T-helper 22 cell (primary cell): Measurements from ENCODE around the gene CRABP1.

Source experiments
- DNase-seq: peaks from one replicate; pipeline ENCODE4 v3.0.0-alpha.2; 2020; ENCODE audit warnings: low read depth

CRABP1 gene

DNA sequence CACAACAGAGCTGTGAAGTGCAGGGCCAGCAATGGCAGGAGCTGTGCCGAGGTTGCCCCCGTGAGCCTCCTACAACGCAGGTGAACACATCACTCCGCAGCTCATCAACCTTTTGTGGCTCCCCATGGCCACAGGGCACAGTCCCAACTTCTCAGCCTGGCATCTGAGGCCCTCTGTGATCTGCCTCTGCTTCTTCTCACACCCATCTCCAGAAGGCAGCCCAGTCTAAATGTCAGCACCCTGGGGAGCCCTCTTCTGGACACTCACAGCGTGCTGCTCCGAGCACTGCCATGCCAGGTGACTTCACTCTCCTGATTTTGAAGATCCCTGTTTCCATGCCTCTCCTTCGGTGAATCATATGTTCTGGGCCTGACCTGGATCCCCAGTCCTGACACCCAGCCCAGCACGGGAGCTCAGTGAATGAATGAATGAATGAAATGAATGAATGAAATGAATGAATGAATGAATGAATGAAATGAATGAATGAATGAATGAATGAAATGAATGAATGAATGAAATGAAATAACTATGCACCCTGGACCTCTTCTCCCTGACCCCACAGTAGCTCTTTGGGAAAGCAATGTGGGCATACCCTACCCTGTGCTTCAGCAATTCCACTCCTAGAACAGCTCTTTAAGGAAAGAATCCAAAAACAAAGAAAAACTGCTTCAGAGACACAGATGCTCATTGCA is 22.9 kb upstream of the CRABP1 start:
- no peak for DNase-seq

- DNase-seq = no peak
Measured at GRCh38 chr15:78319588-78319987, 20.6 kb upstream of the CRABP1 start.

DNA sequence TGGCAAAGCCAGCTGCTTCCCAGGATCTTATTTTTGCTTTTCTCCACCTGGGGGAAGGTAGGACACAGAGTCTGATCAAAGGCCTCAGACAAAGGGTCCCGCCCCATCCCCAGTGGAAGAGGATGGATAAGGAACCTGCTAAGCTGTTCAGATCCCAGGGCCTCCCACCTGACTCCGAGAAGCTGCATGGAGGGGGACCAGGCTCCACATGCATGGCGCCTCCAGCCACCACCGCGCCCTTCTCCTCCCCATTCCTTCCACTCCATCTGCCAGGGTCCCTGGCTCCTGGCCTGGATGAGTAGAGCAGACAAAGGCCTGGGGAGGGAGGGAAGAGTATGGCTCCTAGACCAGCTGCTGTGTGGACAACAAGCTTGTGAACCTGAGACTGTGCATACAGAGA is 20.0 kb upstream of the CRABP1 start:
- DNase-seq = no peak

DNA sequence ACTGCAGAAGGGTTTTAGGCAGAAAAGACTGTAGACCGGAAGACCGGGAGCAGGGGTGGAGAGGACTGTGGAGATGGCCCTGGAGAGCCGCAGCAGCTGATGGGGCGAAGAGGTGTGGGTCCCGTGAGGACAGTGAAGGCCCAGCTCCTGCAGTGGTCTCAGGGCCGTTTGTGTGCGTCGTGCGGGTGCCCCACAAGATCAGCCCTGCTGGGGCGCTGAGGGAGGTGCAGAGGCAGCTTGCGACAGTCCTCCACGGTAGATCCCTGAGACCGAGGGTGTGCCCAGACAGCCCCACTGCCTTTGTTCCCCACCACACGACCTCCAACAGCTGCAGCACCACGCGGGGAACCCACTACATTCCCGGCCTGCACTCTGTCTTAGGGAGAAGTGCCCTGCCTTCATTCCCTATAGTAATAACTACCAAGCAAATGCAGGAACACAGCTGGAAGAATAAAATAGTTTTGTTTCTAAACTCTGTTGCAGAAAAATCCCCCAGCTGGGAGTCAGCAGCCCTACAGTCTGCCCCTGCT is 19.0 kb upstream of the CRABP1 start:
- DNase-seq = no peak

- DNase-seq = no peak
Measured at GRCh38 chr15:78321786-78322185, 18.4 kb upstream of the CRABP1 start.

GRCh38 chr15:78322243-78322642 is 17.9 kb upstream of the CRABP1 start:
- no peak for DNase-seq

DNA sequence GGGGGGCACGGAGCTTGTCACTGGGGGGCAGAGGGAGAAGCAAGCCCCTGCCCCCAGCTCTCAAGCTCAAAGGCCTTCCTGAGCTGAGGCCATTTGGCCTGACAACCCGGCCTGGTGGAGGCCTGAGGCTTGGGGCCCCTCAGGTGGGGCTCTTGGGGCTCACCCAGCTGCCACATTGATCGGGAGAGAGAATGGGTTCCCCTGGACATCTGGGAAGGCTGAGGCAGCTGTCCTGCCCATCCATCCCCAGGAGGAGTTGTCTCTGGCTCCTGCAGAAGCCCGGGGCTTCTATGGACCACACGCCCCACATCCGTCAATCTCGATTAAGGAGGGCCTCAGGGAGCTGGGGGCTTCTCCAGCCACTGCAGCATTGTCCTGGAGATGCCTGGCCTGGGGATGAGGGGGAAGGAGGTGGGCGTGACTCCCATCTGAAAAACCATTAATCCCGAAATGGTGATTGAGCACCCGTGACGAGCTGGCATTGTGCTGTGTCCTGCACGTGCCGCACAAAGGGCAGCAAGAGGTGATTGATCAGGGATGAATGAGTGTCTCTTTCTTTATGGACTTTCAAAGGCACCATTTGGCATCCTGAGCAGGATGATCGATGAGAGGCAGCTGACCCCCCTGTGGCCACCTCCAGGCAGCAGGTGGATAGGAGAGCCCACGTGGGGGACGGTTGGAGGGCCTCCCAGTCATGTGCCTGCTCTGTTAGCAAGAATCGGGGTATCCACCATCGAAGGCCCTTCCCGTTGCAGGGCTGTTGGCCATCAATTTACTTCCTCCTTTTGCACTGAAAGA is 17.2 kb upstream of the CRABP1 start:
- no peak for DNase-seq

DNA sequence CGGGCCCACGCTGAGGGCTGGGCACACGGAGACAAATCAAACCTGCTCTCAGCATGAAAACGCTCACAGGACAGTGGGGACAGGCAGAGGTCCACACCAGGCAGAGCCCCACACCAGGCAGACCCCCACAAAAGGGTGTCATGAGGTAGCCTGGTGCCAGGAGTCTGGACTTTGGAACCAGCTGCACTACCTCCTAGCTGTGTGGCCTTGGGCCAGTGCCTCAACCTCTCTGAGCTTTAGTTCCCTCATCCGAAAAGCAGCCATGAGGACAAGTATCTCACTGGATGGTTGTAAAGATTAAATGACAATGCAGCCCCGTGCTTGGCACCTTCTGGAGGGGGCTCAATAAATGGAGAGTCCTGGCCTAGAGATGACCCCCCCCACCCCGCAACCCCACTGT is 16.5 kb upstream of the CRABP1 start:
- no peak for DNase-seq

GRCh38 chr15:78324144-78324543 is 16.0 kb upstream of the CRABP1 start:
- no peak for DNase-seq

DNA sequence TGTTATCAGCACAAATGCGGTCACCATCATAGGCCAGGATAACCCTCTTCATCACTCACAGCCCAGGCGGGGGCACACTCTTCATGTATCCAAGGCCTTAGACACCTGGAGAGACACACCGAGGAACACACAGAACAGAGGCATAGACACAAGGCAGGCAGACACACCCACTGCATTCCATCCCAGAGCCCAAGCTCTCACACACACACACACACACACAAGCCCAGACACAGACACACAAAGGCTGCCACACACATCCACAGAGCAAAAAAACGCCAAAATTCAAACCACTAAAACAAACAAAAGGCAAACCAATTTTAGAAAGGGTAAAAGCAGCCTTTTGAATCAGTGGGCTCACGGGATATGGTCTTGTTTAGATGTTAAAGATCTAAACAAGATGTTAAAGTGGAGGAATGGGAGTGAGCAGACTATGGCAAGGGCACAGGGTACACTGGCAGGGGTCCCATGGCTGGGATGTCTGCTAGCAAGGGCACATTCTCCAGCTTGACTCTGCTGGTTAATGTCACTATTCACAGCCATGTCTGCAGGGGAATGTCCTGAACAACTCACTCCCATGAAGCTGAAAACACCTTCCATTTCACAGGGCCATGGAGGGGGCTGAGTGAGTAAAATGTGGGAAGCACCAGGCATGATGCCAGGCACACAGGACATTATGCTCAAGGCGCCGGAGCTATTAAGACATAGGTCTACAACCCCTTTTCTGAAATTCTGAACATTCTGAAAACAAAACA is 14.9 kb upstream of the CRABP1 start:
- no peak for DNase-seq

DNA sequence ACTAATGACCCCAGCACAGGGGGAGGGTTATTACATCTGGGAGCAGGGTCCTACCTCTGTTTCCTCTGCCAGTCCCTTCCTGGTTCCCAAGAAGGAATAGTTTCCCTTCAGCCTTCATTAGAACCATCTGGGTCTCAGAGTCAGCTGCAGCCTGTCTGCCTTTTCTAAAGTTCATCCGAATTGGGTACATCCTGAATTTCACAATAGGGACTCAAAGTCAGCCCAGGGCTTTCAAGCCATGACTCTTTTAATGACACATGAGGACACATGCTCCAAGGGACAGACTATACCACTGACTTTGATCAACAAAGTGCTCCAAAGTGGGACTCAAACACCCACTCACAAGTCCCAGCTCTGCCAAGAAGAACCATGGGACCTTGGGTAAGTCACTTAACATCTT is 12.7 kb upstream of the CRABP1 start:
- no peak for DNase-seq

GRCh38 chr15:78329625-78330024 is 10.5 kb upstream of the CRABP1 start:
- no peak for DNase-seq

DNA sequence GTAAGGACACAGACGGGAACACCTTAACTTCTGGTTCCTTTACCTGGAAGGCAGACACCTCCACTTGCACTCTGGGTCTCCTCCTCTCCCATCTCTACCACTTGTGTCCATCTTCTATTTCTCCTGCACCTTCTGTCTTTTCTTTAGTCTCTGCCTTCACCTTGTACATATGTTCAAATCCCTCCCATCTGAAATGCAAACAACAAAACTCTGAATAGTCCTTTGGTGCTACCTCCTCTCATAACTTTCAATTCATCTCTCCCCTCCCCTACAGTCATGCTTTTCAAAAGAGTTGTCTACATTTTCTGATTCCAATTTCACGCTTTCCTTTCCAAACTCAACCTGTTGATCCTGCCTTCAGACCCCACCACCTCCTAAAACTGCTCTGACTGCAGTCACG is 5.3 kb upstream of the CRABP1 start:
- DNase-seq = no peak

DNA sequence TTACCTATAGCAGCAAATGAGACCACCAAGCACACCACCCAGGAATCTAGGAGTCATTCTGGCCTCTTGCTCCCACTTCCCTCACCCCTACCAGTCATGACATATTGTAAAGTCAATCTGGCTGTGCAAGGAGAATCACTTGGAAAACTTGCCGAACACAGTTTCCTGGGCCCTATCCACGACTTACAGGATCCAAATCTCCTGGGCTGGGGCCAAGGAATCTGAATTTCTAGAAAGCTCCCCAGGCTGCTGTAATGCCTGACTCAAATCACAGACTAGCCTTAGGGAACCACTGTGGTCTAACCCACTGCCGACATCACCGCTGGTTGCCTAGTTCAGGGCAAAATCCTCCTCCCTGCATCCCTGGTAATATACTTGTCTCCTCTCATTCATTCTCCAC is 4.2 kb upstream of the CRABP1 start:
- DNase-seq = no peak

GRCh38 chr15:78338781-78339180 is 1.4 kb upstream of the CRABP1 start:
- no peak for DNase-seq

DNA sequence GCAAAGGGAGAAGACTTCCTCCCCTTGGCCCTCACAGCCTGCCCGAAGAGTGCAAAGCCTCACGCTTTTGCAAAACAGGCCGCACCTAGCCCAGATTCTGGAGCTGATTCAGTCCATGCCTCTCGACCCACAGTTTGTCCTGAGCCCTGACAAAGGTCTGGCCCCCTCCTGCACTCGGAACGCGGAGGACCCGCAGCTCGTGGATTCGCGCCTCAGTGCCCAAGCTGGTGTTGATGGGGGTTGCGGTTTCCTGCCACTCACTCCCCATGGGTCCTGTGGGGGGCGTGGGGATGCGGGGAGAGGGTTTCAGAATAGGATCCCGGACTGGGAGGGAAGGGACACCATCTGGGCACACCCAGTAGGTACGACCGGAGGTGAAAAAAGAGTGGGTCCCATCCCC is 594 bp upstream of the CRABP1 start:
- no peak for DNase-seq

GRCh38 chr15:78341057-78341987 is 1.2 kb downstream of the CRABP1 start:
- DNase-seq = no peak

GRCh38 chr15:78342021-78342420 is 1.9 kb downstream of the CRABP1 start:
- no peak for DNase-seq

DNA sequence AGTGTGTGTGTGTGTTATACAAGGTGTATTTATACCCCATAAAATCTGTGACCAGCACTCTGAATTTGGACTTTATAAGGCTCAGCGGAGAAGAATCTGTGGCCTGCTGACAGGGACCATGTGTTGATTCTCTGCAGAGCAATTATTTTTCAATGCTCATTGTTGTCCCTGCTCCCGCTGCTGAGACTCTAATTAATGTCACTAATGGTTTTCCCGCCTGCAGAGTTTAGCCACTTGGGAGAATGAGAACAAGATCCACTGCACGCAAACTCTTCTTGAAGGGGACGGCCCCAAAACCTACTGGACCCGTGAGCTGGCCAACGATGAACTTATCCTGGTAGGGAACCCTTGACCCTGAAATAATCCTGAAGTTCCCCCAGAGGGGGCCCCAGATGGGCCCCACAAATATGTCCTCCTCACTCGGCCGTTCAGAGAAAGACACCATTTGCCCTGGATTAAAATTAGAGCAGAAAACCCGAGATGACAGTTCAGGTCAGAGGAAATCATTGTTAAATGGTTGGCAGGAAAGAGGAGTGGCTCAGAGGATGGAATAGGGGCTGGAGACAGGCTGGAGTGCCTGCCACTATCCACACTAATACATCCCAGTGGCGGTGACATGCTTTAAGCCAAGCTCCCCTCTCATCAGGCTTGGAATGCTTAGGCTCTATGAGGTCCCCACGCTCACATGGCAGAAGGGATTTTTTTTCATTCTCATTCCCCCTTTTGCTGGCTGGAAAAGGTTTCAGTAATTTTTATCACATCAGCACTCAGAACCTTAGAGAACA is 3.3 kb downstream of the CRABP1 start:
- no peak for DNase-seq

DNA sequence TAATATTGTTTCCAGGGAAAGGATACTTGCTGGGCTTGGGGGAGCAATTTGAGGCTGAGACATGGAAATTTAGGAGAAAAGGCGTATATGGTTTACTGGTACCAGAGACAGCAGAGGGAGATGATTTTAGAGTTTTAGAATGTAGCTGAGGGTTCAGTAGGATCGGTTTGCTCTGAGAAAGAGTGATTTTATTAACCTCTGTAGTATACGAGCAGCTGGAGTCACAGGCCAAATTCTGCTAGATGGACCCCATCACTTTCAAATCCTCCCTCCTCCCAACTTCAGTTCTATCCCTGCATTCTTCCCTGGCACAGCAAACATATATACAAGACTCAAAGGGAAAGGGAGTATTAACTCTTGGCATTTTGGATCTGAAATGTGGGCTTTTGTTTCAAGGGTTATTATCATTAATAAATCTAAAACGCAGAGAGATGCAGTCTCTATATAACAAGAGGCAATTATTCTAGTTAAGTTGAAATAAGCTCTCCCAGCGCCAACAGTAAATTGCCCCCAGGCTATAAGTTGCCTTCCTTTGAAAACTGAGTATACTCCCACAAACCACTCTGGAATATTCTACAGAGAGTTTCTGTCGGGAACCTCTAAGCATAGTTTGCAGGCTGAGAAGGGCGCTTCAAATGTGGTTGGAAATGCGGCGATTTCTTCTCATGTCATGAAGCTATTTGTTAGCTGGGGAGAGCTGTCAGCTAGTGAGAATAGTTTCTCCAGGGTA is 5.4 kb downstream of the CRABP1 start:
- DNase-seq = no peak
